ENCODE data around the gene CDK11A. TPM values are rescaled to one million over a fixed set of nuclear protein-coding genes. Genes with fewer than 3 reads are reported as not detected.
"Not testable (repeated sequence)": the region's sequence is repeated elsewhere in the genome, so short reads cannot be mapped to it uniquely, and the experiment has no call there.

Gene CDK11A
- total RNA-seq, 2 experiments from 2014 or later, result 206 to 217 TPM

DNA sequence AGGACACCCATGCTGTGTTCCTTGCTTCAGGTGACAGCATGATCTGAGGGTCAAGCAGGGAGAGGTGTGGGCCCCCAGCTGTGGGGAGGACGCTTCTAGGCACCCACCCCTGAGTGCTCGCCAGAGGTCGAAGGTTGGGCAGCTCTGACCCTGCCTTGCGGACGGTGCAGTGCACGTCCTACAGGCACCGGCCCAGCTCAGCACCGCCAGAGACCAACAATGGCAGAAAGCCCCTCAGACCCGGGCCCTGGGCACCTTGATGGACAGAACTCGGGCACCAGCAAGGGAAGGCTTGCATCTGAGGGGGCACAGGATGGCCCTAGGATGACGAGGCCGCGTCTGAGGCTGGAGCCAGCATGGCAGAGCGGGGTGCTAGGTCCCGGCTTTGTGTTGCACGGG lies 29.4 kb upstream of the CDK11A start:
- no peaks in the 10 kb centered on the region for H3K9me3 ChIP-seq (ENCODE audit: control insufficient read depth in 1 of 2, insufficient read depth in 1 of 2, low read length in 2 of 2)
- no peaks in the 10 kb centered on the region for H3K4me1 Mint-ChIP-seq (ENCODE audit: low read depth)
- peak in 1 of 14 experiments; percentile 24 for DNase-seq
- TF ChIP-seq, protein P1, sequence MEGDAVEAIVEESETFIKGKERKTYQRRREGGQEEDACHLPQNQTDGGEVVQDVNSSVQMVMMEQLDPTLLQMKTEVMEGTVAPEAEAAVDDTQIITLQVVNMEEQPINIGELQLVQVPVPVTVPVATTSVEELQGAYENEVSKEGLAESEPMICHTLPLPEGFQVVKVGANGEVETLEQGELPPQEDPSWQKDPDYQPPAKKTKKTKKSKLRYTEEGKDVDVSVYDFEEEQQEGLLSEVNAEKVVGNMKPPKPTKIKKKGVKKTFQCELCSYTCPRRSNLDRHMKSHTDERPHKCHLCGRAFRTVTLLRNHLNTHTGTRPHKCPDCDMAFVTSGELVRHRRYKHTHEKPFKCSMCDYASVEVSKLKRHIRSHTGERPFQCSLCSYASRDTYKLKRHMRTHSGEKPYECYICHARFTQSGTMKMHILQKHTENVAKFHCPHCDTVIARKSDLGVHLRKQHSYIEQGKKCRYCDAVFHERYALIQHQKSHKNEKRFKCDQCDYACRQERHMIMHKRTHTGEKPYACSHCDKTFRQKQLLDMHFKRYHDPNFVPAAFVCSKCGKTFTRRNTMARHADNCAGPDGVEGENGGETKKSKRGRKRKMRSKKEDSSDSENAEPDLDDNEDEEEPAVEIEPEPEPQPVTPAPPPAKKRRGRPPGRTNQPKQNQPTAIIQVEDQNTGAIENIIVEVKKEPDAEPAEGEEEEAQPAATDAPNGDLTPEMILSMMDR (IDR thresholded peaks at IDR 0.05), result no peak
- no peak for ATAC-seq (ENCODE audit: poor library complexity)
- no peak overlapping the region for H3K4me3 ChIP-seq (ENCODE audit: low read length)
- intact Hi-C loops (cut with DNase I, micrococcal nuclease), result no loop called here
- no peak overlapping the region for H3K4me3 Mint-ChIP-seq
- H3K36me3 ChIP-seq (ENCODE audit: insufficient read depth, low read length), result peaks cover 42% of the 10 kb centered on the region
- no peak overlapping the region for H3K27ac Mint-ChIP-seq
- no peaks in the 10 kb centered on the region for H3K27me3 ChIP-seq (ENCODE audit: control insufficient read depth in 1 of 2, insufficient read depth in 2 of 2, low read length in 2 of 2)
- no peaks in the 10 kb centered on the region for H3K27me3 Mint-ChIP-seq
- POLR2A ChIA-PET, result no interaction called here
- H3K36me3 Mint-ChIP-seq (ENCODE audit: low read depth), result peaks cover 17% of the 10 kb centered on the region
- no peak overlapping the region for H3K27ac ChIP-seq (ENCODE audit: low read depth in 1 of 2, low read length in 2 of 2)
- CTCF ChIA-PET, result no interaction called here
- no peaks in the 10 kb centered on the region for H3K4me1 ChIP-seq (ENCODE audit: insufficient read depth, low read length)
- H3K9me3 Mint-ChIP-seq, result no peaks in the 10 kb centered on the region

DNA sequence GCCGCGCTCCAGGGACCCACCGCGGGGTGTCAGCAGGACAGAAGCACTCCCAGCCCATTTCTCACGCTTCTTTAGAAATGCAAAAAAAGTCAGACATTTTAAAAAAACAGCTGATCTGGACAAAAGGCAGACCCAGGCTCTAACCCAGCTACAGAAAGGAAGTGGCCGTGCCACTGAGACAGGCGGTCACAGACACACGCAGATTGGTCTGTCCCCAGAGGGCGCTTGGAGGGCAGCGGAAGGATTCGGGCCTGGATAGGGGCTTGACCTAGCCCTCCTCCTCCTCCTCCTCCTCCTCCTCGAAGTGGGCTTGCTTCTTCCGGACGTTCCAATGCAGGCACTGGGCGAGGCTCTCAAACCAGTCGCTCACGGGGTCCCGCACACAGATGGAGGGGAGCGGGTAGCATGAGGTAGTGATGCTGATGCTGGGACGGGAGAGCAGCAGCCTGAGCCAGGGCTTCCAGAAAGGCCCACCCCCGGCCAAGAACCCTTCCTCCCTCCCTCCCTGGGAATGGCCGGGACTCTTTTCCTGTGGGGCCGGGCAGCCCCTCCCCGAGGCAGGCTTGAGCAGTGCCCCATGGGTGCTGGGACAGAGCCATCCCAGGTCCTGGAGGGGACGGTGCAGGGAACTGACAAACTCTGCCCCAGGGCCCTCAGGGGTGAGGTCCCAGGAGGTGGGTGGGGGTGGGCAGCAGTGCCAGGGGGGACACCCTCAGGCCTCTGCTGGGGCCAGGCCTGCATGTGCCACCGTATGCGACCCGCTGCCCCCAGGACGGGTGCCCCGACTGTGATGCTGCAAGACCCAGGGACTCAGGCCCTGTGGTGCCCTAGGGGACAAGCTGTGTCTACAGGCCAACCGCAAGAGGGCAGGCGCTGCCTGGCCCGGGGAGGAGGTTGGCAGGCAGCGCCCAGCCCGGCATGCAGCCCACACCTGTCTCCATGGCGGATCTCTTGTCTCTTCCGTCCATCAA lies 28.8 kb upstream of the CDK11A start:
- Mint-ChIP-seq H3K4me3 (no peak overlapping the region), H3K27ac (no peak overlapping the region), H3K4me1 (ENCODE audit: low read depth) (no peaks in the 10 kb centered on the region), H3K9me3 (no peaks in the 10 kb centered on the region), H3K27me3 (no peaks in the 10 kb centered on the region), H3K36me3 (ENCODE audit: low read depth) (peaks cover 17% of the 10 kb centered on the region)
- no peak overlapping the region for H3K27ac ChIP-seq (ENCODE audit: low read depth in 1 of 2, low read length in 2 of 2)
- no peak overlapping the region for H3K4me3 ChIP-seq (ENCODE audit: low read length)
- TF ChIP-seq, protein P1 (IDR thresholded peaks at IDR 0.05), result no peak
- peaks cover 37% of the 10 kb centered on the region for H3K36me3 ChIP-seq (ENCODE audit: insufficient read depth, low read length)
- H3K9me3 ChIP-seq (ENCODE audit: control insufficient read depth in 1 of 2, insufficient read depth in 1 of 2, low read length in 2 of 2), result no peaks in the 10 kb centered on the region
- ATAC-seq (ENCODE audit: poor library complexity) (no peak), DNase-seq (peak in 1 of 14 experiments; percentile 25)
- POLR2A ChIA-PET, result no interaction called here
- CTCF ChIA-PET, result no interaction called here
- intact Hi-C loops (cut with DNase I, micrococcal nuclease), result no loop called here
- H3K4me1 ChIP-seq (ENCODE audit: insufficient read depth, low read length), result no peaks in the 10 kb centered on the region
- no peaks in the 10 kb centered on the region for H3K27me3 ChIP-seq (ENCODE audit: control insufficient read depth in 1 of 2, insufficient read depth in 2 of 2, low read length in 2 of 2)

DNA sequence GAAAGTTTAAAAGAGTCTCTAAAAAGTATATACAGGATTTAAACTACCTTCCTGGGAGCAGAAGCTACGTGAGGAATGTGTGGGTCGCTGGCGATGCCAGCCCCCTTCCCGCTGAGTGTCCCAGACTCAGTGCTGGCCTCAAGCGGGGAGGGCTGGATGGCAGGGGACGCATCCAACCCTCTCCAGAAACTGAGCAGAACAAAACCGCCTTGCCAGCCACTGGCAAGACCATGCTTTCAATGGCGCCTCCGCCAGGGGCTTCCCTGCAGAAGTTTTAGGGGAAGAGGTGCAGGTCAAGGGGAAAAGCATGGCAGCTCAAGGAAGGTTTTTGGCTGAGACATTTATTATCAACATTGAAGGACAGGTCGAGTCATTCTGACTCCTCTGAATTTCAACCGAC lies 28.0 kb upstream of the CDK11A start:
- Mint-ChIP-seq H3K4me3 (no peak overlapping the region), H3K36me3 (ENCODE audit: low read depth) (peaks cover 17% of the 10 kb centered on the region), H3K27me3 (no peaks in the 10 kb centered on the region), H3K4me1 (ENCODE audit: low read depth) (no peaks in the 10 kb centered on the region), H3K27ac (no peak overlapping the region), H3K9me3 (no peaks in the 10 kb centered on the region)
- intact Hi-C loops (cut with DNase I, micrococcal nuclease), result no loop called here
- POLR2A ChIA-PET, result no interaction called here
- CTCF ChIA-PET, result no interaction called here
- Histone ChIP-seq H3K4me1 (ENCODE audit: insufficient read depth, low read length) (no peaks in the 10 kb centered on the region), H3K27ac (ENCODE audit: low read depth in 1 of 2, low read length in 2 of 2) (no peak overlapping the region), H3K36me3 (ENCODE audit: insufficient read depth, low read length) (peaks cover 34% of the 10 kb centered on the region), H3K27me3 (ENCODE audit: control insufficient read depth in 1 of 2, insufficient read depth in 2 of 2, low read length in 2 of 2) (no peaks in the 10 kb centered on the region), H3K9me3 (ENCODE audit: control insufficient read depth in 1 of 2, insufficient read depth in 1 of 2, low read length in 2 of 2) (no peaks in the 10 kb centered on the region), H3K4me3 (ENCODE audit: low read length) (no peak overlapping the region)
- TF ChIP-seq, protein P1 (IDR thresholded peaks at IDR 0.05), result no peak
- no peak for DNase-seq
- no peak for ATAC-seq (ENCODE audit: poor library complexity)

DNA sequence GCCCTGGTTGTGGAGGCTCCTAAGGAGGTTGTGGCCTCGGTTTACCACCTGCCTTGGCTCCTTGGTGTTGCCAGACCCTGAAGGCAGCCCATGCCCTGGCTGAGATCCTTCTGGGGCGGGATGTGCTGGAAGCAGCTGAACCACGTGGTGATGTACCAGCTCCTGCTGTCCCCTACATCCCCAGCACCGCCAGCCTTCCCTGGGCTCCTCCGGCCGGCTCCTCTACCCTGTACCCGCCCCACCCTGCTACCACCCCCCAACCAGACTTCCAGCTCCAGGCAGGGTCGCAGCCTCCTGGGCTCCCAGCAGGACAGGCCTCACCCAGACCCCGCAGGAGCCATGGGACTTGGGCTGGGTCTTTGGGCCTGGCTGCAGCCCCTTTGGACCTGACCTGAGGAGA lies 25.8 kb upstream of the CDK11A start:
- H3K9me3 ChIP-seq (ENCODE audit: control insufficient read depth in 1 of 2, insufficient read depth in 1 of 2, low read length in 2 of 2); H3K27ac Mint-ChIP-seq; H3K36me3 Mint-ChIP-seq (ENCODE audit: low read depth); H3K4me1 ChIP-seq (ENCODE audit: insufficient read depth, low read length); H3K4me3 Mint-ChIP-seq; H3K27me3 ChIP-seq (ENCODE audit: control insufficient read depth in 1 of 2, insufficient read depth in 2 of 2, low read length in 2 of 2); H3K27ac ChIP-seq (ENCODE audit: low read depth in 1 of 2, low read length in 2 of 2); H3K4me3 ChIP-seq (ENCODE audit: low read length); DNase-seq; POLR2A ChIA-PET; H3K4me1 Mint-ChIP-seq (ENCODE audit: low read depth); CTCF ChIA-PET; H3K27me3 Mint-ChIP-seq; ATAC-seq (ENCODE audit: poor library complexity); H3K9me3 Mint-ChIP-seq: not testable (repeated sequence)
- H3K36me3 ChIP-seq (ENCODE audit: insufficient read depth, low read length), result peaks cover 15% of the 10 kb centered on the region
- intact Hi-C loops (cut with DNase I, micrococcal nuclease), result loop anchor here in 1 of 2 experiments (10.0 kb wide), 1 partner anchor 55 kb away; the partner anchor contains the start of gene SLC35E2B
